GF-D8 (cell line): ENCODE results near the gene ATP5F1E.
"Not testable (repeated sequence)": the region's sequence is repeated elsewhere in the genome, so short reads cannot be mapped to it uniquely, and the experiment has no call there.

Experiments
- DNase-seq: peaks from one replicate; lab custom pipeline; 2025; lab: John Stamatoyannopoulos, UW

ATP5F1E gene

GRCh38 chr20:59042796-59043631, 10.9 kb upstream of the ATP5F1E start:
- peak; percentile 69 for DNase-seq

GRCh38 chr20:59042151-59042795, 10.1 kb upstream of the ATP5F1E start, which contains the start of gene PRELID3B:
Gene PRELID3B (minus strand): TSS chr20:59042786. CDS start chr20:59042730, 56 bp downstream.
- no peak for DNase-seq

- DNase-seq: not testable (repeated sequence)
Observed at GRCh38 chr20:59041487-59041886, 9.4 kb upstream of the ATP5F1E start.

- DNase-seq: no peak
Observed at GRCh38 chr20:59040667-59041066, 8.5 kb upstream of the ATP5F1E start.

GRCh38 chr20:59039233-59039632, 7.1 kb upstream of the ATP5F1E start:
- no peak for DNase-seq

- no peak for DNase-seq
Observed at GRCh38 chr20:59037386-59037785, 5.3 kb upstream of the ATP5F1E start.

GRCh38 chr20:59035381-59035780, 3.2 kb upstream of the ATP5F1E start:
- DNase-seq: no peak

GRCh38 chr20:59033616-59034165, 1.6 kb upstream of the ATP5F1E start:
- no peak for DNase-seq

- no peak for DNase-seq
Observed at GRCh38 chr20:59033093-59033492, 958 bp upstream of the ATP5F1E start.

GRCh38 chr20:59032713-59033059, 551 bp upstream of the ATP5F1E start:
- no peak for DNase-seq

GRCh38 chr20:59031564-59032022, 542 bp downstream of the ATP5F1E start:
- no peak for DNase-seq

- no peak for DNase-seq
Observed at GRCh38 chr20:59030911-59031563, 1.1 kb downstream of the ATP5F1E start.

- DNase-seq: no peak
Observed at GRCh38 chr20:59028812-59029211, 3.3 kb downstream of the ATP5F1E start.

GRCh38 chr20:59027741-59028320, 4.3 kb downstream of the ATP5F1E start:
- no peak for DNase-seq

GRCh38 chr20:59026904-59027740, 5.0 kb downstream of the ATP5F1E start:
- no peak for DNase-seq

GRCh38 chr20:59025511-59025910, 6.6 kb downstream of the ATP5F1E start:
- DNase-seq: no peak

- no peak for DNase-seq
Observed at GRCh38 chr20:59025086-59025485, 7.0 kb downstream of the ATP5F1E start.

- no peak for DNase-seq
Observed at GRCh38 chr20:59024111-59024530, 8.0 kb downstream of the ATP5F1E start.

GRCh38 chr20:59023616-59024015, 8.5 kb downstream of the ATP5F1E start:
- DNase-seq: no peak

- no peak for DNase-seq
Observed at GRCh38 chr20:59022754-59023153, 9.4 kb downstream of the ATP5F1E start.

GRCh38 chr20:59020938-59021551, 11.1 kb downstream of the ATP5F1E start:
- DNase-seq: no peak
